ENCODE results near the gene PIK3R6.

DNA sequence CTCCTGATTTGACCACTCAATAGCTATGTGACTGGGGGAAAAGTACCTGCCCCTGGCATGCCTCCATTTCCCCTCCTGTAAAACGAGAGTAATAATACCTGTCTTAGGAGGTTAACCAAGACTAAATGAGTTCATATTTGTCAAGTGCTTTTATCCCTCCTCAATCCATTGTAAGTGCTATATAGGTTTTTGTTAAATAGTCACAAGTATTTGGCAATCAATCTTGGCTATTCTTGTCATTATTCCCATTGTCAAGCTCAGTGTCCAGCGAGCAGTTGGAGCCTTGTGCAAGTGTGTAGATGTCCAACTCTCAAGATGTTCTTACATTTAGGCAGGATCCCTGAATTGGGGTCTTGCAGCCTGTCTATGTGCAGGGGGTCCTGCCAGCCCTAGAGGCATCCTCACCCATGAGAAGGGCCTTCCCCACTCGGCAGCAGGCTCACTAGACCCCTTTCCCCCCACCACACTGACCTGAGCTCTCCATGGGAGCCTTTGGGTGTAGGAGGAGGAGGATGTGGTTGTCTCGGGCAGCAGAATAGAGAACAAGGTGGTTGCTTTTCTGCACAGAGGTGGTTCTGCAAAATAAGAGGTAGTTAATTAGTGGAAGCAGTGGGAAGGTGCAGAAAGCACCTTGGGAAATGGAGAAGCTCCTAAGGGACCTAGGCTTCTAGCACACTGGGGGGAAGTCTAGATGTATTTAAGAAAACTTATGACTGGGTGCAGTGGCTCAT is 18.0 kb downstream of the PIK3R6 start:
- TF ChIP-seq, protein P1, sequence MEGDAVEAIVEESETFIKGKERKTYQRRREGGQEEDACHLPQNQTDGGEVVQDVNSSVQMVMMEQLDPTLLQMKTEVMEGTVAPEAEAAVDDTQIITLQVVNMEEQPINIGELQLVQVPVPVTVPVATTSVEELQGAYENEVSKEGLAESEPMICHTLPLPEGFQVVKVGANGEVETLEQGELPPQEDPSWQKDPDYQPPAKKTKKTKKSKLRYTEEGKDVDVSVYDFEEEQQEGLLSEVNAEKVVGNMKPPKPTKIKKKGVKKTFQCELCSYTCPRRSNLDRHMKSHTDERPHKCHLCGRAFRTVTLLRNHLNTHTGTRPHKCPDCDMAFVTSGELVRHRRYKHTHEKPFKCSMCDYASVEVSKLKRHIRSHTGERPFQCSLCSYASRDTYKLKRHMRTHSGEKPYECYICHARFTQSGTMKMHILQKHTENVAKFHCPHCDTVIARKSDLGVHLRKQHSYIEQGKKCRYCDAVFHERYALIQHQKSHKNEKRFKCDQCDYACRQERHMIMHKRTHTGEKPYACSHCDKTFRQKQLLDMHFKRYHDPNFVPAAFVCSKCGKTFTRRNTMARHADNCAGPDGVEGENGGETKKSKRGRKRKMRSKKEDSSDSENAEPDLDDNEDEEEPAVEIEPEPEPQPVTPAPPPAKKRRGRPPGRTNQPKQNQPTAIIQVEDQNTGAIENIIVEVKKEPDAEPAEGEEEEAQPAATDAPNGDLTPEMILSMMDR (conservative IDR thresholded peaks at IDR 0.05; ENCODE audit: low read length), result no peak
- TF ChIP-seq EZH2phosphoT487 (IDR thresholded peaks at IDR 0.05; ENCODE audit: borderline replicate concordance), result no peak
